GM21447 (cell line): ENCODE results near the gene PALLD.

Experiments
- ATAC-seq: cut with Tn5 transposase; IDR thresholded peaks from one replicate; pipeline ENCODE4 v1.9.1; 2021; ENCODE audit not compliant: unreplicated experiment

PALLD gene

DNA sequence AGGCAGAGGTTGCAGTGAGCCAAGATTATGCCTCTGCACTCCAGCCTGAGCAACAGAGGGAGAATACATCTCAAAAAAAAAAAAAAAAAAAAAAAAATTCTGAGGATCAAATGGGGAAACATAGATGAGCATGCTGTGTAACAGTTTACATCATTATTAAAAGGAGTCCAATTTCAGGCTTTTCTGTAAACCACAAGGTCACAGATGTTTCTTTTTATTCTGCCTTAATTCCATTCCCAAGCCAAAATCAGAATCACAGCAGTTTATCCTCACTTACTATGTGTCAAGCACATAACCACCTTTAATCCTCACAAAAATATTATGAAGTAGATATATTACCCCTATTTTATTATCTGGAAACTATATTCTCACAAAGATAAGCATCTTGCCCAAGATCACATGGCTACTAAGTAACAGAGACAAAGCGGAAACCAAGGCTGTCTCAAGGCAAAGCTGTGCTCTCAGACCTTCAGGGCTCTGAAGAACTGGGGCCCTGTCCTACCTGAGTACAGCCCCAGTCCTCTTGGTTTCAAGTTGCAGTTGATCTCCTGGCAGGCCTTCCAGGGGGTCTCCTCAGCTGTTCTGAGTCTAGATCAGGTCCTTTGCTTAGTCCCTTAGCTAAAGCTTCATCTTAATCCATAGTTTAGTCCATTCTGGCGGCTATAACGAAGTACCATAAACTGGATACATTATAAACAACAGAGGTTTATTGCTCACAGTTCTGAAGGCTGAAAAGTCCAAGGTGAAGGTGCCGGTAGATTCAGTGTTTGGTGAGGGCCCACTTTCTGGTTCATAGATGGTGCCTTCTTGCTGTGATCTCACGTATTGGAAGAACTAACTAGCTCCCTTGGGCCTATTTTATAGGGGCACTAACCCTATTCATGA is 141.3 kb downstream of the PALLD start:
- no peak for ATAC-seq

DNA sequence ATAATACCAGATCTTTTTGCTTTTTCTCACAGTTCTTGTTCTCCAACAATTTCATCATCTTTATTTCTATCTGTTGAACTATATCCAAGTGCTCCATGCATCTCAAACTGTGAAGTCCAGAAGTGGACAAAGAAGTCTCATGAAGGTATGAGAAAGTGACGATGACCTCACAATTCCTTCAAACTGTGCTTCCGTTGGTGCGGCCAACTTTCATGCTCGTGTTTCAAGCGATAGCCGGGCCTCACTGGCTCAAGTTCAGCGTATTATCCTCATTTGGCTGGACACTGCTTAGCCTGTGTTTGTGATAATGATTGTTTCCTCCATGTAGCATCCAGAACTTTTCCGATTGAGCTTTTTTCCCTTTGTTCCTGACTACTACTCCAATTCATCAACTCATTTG is 143.1 kb downstream of the PALLD start:
- ATAC-seq: no peak

GRCh38 chr4:168641811-168642140 is 144.9 kb downstream of the PALLD start:
- no peak for ATAC-seq

DNA sequence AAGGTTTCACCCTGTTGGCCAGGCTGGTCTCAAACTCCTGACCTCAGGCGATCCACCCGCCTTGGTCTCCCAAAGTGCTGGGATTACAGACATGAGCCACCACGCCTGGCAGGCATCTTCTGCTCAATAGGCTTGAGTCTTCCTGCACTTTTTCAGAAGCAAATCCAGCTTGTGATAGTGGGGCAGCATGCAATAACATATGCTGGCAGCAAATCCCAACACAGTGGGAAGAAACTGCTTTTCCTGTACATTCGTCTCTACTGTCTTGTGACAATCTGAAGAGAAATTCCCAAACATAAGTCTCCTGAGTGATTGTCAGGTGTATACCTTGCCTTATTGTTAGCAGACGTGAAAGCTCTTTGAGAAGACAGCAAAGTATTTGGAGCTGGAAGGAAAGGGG is 145.7 kb downstream of the PALLD start:
- no peak for ATAC-seq

DNA sequence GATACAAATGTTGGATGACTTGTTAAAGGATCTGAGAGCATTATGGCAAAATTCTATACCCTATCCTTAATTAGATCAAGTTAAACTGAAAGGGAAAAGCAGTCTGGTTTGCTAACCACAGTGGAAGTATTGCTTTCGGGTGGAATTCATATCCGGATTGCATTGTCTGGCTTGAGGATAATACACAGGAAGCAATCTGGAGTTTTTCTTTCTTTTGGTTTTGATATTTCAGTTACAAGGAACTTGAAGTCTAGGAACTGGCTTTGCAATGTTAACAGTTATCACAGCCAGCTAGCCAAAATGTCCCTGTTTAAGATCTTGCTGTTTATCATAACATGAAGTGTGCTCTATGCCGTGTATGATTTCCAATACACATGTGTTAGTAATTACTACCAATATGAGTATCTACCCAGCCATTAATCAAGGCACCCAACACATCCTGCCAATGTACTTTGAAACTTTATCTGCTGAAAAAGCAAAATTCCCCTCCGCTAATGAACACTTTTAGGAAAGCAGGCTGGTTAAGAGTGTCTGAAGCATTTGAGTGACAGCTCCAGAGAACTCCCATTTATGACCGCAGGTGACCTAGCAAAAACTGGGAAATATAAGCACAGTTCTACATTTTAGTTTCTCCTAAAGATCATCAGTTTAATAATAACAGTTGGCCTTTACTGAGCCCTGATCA is 146.4 kb downstream of the PALLD start:
- no peak for ATAC-seq

- no peak for ATAC-seq
Observed at GRCh38 chr4:168643796-168644159, 146.9 kb downstream of the PALLD start.

DNA sequence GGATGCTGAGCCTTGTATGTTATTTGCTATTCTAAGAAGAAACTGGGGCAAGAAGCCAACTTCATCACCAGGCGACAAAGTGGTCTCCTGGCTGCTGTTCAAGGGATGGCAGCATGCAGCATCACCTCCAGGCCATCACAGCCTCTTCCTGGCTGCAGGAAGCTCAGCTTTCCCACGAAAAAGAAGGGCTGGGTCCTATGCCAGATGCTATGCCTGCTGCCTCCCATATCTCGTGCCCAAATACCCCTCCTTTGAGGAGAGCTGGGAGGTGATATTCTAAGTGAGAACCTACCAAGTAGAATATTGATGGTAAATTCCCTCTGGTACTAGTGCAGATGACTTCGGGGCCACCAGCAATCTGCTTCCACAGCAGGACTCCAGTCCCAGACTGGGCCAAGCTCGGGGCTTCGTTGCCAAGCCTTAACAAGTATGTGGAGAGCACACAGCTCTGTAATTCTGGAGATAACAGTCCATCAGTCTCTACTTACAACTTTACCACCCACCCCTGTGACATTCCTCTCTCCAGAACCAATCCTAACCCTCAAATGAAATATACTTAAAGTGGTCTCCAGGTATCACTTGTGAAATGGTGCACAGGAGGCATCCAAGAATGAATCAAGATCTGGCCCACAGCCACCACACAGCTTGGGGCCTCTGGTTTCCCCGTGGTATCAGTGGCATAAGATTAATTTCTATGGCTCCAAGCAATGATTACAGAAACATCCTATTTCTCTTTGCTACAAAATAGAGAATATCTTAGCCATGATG is 149.3 kb downstream of the PALLD start:
- ATAC-seq: no peak

DNA sequence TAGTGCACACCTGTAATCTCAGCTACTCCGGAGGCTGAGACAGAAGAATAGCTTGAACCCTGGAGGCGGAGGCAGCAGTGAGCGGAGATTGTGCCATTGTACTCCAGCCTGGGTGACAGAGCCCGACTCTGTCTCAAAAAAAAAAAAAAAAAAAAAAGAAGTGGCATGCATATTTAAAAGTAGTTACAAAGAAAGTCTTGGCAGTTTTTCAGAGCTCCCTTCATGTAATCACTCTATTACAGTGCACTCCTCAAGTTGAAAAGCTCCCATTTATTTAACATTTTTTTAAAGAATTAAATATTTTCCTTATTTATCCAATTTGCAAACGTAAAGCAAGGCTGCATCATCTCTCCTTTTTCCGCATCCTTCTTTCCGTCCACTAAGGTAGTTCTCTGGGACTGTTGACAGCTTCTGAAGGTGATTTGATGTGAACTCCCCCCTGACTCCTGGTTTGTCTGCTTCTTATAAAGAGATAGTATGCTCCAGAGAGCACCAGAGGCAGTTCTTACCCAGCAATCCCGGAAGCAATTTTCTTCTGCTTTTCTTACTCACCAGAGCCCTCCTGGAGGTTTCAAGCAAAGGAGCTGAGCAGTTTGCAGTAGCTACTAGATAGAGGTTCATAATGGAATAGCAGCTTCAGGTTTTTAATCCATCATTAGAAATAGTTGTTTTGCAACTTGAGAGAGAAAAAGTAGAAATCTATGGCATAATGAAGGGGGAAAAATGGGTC is 151.0 kb downstream of the PALLD start:
- no peak for ATAC-seq

GRCh38 chr4:168648494-168648893 is 151.6 kb downstream of the PALLD start:
- no peak for ATAC-seq

- no peak for ATAC-seq
Observed at GRCh38 chr4:168648929-168649328, 152.1 kb downstream of the PALLD start.

- no peak for ATAC-seq
Observed at GRCh38 chr4:168651374-168651773, 154.5 kb downstream of the PALLD start.

- no peak for ATAC-seq
Observed at GRCh38 chr4:168651864-168652263, 155.0 kb downstream of the PALLD start.

- no peak for ATAC-seq
Observed at GRCh38 chr4:168652755-168653154, 155.9 kb downstream of the PALLD start.

GRCh38 chr4:168654104-168654847 is 157.4 kb downstream of the PALLD start:
- ATAC-seq: no peak

GRCh38 chr4:168654848-168655174 is 158.0 kb downstream of the PALLD start:
- no peak for ATAC-seq

GRCh38 chr4:168655182-168655581 is 158.3 kb downstream of the PALLD start:
- no peak for ATAC-seq

GRCh38 chr4:168656055-168656660 is 159.3 kb downstream of the PALLD start:
- no peak for ATAC-seq

GRCh38 chr4:168656946-168657473 is 160.2 kb downstream of the PALLD start:
- no peak for ATAC-seq

- no peak for ATAC-seq
Observed at GRCh38 chr4:168658751-168659150, 161.9 kb downstream of the PALLD start.
